Gastroesophageal sphincter (tissue), 3 donors: ENCODE results near the gene CEBPZOS.

Experiments used
- CTCF ChIP-seq, 4 experiments: fragments of 200-600 bp in 2 of 4; fragments of 450-650 bp in 2 of 4; sonication (generic) in 1 of 4; IDR thresholded peaks; one replicate each; pipeline ENCODE4 v1.5.1; 2017 to 2019; ENCODE audit warnings: antibody characterized with exemption in 4 of 4, mild to moderate bottlenecking in 2 of 4, moderate library complexity in 2 of 4
- POLR2AphosphoS5 ChIP-seq: sonication (generic); formaldehyde crosslinking; IDR thresholded peaks from one replicate; pipeline ENCODE4 v1.6.1; 2017; ENCODE audit warnings: antibody characterized with exemption

- no peak for TF ChIP-seq POLR2AphosphoS5
- TF ChIP-seq CTCF (IDR thresholded peaks at IDR 0.05): no peak
Measured at GRCh38 chr2:37201208-37201607, 4.9 kb downstream of the CEBPZOS start.
